Activated naive CD4-positive, alpha-beta T cell (primary cell): ENCODE results near the gene RCAN1.
A peak's percentile ranks its signal among the peaks of the same experiment; 100 is the strongest.

Source experiments
- DNase-seq, 4 experiments: peaks; one replicate each; lab custom pipeline; 2025; lab: John Stamatoyannopoulos, UW

The RCAN1 gene

GRCh38 chr21:34614628-34615486 lies at the start of gene RCAN1:
RCAN1 (minus strand) TSS chr21:34615113; CDS start chr21:34615011, 102 bp downstream.
- peak; percentile 48 to 76 (median 63) for DNase-seq

DNA sequence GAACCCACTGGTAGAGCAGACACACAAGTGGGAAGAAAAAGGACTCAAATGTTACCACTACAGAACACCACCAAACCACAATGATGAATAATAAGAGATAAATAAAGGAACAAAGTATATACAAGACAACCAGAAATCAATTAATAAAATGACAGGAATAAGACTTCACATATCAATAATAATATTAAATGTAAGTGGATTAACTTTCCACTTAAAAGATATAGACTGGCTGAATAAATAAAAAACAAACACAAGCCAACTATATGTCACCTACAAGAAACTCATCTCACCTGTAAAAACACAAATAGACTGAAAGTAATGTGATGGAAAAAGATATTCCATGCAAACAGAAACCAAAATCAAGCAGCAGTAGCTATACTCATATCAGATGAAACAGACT lies 46.9 kb upstream of the RCAN1 start:
- DNase-seq = no peak

DNA sequence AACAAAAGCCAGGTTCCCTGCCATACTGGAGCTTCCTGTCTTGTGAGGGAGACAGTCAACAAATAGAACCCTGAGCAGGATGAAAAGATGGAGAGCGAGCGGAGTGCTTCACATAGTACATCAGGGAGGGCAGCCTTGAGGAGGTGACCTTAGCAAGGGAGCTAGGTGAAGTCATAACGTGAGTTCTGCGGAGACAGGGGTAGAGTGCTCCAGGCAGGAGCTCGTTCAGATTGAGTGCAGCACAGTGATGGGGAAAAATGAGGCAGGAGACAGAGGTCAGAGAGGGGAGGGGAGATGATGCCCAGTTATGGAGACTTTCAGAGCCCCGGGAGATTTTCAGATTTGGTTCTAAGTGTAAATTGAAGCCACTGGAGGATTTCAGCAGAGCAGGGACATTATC lies 38.6 kb upstream of the RCAN1 start:
- DNase-seq = no peak

- no peak for DNase-seq
These were observed 36.7 kb upstream of the RCAN1 start for GRCh38 chr21:34651642-34652041.

DNA sequence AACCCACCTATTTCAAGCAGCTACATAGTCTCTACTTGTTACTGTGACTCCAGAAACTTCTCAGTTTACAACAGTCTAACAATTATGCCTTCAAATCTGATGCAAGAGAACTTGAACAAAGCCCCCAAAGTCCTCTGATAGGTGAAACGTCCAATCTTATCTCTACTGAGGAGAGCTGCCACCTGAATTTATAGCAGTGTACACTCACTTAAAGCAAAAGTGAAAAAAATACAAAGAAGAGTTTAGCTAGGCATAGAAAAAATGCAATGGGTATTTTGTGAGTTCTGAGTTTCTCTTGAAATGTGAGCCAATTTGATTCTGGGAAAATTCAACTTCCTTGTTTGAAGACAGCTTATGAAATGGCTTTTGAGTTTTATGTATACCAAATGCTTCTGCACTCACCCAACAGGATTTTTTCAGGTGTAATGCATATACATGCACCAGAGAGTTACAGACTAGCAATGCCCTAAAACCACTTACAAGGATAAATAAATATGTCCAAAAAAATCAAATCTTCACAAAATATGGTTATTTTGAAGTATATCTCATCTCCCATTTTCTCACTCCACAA lies 36.0 kb upstream of the RCAN1 start:
- DNase-seq = no peak

DNA sequence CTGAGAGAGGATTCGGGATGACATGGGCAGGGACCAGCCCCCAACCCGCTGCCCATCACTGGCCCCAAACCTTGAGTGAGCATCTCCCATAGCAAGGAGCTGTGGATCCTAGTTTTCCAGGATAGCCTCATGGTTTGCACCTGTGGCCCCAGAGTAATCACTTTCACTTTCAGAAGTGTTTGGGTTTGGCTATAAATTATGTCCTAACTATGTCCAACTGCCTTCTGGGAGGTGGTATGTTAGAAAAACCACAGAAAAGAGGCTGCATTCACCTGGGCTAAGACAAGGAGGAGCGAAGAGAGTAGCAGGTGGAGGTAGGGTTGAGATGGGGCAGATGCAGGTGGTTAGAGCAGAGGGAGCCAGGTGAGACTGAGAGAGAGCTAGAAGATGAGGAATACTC lies 34.5 kb upstream of the RCAN1 start:
- no peak for DNase-seq

- no peak for DNase-seq
These were observed 33.9 kb upstream of the RCAN1 start for GRCh38 chr21:34648739-34649297.

DNA sequence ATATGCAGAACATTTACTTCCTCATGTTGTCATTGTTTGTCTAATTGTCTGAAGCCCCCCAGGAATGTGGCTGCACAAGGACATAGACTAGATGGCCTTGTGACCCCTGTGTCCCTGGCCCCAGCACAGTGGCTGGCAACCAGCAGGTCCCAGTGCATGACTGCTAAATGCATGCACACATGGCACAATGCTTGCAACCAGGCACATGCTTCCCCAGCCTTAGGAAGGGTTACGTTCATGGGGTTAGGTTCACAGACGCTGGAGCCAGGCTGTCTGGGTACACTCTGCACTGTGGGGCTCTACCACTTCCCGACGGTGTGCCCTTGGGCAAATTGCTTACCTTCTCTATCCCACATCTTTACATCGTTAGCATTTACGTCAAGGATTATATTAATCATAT lies 32.6 kb upstream of the RCAN1 start:
- no peak for DNase-seq

- no peak for DNase-seq
These were observed 29.9 kb upstream of the RCAN1 start for GRCh38 chr21:34644825-34645224.

DNA sequence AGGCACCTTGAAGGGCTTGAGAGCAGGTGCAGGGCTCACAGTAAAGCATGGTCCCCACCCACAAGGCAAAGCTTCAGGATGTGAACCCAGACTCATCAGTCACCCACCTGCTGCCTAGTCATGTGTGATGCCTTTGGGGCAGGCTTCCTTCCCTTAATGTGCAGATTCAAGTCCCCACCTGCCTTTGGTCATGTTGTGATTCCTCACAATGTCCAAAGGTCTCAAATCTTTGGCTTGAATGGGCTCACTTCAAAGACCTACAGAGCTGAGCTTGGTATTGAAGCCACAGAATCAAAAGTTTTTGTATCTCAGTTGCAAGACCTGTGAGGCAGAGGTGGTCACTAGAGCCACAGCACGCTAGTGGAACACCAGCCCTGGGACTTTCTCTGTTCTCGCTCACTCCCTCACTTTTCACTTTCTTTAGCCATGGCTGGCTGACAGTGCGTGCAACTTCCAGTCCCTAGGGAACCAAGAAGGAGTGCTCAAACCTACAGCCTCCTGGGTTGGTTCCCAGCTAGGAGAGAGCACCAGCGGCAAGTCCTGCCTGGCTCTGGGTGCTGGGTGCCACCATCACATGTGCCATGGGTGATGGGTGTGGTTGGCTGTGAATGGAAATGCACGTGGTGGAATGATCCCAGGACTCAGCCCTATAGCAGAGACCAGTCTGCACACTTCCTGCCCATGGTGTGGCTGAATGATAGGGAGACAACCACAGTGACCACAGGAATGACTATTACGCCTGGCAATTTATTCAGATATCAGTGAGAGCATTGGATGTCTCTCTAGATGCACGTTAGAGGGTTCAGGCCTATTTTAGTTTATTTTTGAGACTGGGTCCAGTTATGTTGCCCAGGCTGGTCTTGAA lies 27.5 kb upstream of the RCAN1 start:
- DNase-seq = no peak

DNA sequence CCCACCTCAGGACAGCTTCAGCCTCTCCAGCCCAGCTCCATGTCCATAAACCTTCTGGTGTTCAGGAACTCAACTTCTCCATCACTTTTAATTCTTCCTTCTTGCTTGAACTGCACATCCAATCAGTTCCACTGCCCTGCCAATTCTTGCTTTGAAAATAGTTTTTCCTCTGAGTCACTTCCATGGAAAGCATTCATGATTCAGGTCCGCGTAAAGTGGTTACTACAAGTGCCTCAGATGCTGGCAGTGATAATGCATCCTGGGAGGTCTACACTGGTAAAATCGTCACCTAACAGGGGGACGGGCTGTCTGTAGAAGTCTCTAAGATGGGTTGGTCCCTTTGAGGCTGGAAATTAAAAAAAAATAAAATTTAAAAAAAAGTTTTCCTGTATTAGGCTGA lies 25.9 kb upstream of the RCAN1 start:
- DNase-seq = no peak

DNA sequence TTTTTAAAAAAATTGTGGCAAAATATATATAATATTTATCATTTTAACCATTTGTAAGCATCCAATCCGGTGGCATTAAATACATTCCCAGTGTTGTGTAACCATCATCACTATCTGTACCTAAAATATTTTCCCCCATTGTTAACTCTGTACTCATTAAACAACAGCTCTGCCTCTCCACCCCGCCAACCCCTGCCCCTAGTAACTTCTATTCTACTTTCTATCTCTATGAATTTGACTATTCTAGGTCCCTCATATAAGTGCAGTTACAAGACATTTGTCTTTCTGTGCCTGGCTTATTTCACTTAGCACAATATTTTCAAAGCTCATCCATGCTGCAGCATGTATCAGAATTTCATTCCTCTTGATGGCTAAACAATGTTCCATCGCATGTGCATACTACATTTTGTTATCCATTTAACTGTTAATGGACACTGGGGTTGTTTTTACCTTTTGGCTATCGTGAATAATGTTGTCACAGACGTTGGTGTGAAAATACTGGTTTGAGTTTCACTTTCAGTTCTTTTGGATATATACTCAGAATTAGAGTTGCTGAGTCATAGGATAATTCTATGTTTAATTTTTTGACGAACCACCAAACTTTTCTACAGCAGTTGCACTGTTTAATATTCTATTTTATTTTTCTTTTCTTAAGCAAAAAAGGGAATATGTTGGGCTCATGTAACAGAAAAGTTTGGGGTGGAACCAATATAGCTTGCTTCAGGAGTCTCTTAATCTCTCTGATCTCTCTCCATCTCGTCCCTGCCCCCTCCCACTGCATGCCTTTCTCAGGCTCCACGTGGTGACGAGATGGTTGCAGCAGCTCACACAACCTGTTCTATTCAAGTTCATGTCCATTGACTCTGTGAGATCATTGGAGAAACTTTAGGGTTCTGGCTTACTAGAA lies 25.2 kb upstream of the RCAN1 start:
- no peak for DNase-seq

DNA sequence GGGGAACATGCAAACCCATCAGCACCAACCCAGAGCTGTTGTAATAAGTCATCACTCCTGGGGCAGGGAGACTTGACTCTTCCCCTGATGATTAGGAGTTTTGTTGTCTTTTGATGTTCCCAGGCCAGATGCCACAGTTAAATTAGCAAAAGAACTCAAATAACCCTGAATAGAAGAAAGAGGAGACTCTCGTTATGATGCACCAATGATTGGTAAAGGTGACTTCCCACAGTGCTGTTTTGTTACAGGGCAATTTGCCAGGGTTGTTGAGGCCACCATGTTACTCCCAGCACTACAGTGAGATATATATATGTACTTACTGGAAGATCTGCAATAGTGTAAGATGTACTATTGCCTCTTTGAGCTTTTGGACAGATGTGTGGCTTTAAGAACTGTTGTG lies 24.3 kb upstream of the RCAN1 start:
- DNase-seq = no peak

- DNase-seq = no peak
These were observed 22.0 kb upstream of the RCAN1 start for GRCh38 chr21:34636961-34637360.

DNA sequence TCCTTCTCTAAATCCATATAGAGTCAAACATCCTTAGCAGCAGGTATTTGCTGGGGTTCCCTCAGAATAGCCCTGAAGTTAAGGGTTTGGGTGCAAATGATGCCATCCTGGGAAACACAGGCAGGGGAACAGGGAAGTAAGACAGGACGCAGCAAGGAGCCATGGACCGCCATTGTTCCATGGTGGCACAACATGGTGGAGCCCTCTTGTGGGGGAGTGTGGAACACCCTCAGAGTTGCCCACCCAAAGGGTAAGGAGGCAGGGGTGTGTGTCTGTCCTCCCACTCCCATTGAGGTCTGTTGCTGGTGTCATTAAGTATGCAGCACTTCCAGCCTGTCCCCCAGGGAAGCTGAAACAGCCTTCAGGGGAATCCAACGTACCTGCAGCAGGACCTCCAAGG lies 20.4 kb upstream of the RCAN1 start:
- DNase-seq = peak in 1 of 4 experiments; percentile 5

- DNase-seq = no peak
These were observed 17.6 kb upstream of the RCAN1 start for GRCh38 chr21:34632498-34632897.

DNA sequence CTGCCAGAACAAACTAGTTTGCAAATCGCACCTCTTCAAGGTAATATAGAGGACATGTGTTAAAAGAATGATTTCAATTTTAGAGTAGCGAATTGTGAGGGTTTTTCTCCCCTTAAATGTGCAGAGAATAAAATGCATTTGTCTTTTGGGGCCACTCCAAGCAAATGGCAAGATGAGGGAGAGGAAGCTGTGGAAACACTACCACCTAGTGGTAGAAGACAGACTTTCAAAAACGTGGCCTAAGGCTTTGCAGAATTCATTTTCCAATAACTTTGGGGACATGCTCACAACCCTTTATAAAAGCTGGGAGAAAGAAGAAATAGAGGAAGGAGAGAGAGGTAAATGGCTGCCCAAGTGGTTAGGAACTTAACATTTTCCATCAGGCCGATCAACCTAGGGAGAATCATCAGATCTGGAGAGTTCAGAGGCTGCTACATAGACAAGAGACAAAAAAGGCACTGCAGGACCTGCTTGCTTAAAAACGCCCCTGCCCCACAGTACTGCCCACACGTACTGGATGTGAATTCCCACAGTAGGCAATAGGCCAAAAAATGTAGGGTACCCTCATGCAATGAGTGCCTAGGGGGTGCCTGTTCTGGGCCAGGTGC lies 15.7 kb upstream of the RCAN1 start:
- DNase-seq = peak in 1 of 4 experiments; percentile 6

DNA sequence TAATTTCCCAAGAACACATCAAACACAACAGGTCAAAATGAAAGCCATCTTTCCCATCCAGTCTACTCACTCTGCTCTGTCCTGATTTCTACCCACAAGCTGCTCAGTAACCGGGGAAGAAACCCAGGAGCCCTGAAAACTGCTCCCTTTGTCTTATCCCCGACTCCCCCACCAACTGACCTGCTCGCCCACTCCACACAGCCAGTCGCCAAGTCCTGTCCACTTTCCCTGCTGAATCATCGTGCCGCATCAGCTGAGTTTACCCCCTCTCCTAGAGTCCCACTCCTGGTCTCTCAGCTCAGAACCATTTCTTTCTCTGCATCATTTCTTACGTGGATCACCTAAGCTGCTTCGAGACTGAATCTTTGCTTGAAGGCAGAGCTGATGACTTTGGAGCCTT lies 11.2 kb upstream of the RCAN1 start:
- DNase-seq = no peak

- no peak for DNase-seq
These were observed 10.2 kb upstream of the RCAN1 start for GRCh38 chr21:34625030-34625593.

DNA sequence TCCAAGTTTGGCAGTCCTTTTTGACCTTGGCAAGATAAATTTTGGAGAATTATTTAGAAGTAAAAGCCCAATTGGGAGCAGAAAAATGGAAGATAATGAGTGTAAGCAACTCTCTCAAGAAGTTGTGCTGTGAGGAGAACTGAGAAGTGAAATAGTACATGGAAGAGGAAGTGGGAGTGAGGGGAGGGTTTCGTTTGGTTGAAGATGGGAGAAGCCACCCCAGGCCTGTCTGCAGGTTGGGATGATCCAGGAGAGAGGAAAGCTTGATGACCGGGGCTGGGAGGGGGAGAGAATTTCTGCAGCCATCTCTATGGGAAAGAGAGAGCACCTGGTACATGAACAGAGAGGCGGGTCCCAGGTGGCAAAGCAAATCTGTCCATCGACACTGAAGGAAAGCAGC lies 8.6 kb upstream of the RCAN1 start:
- no peak for DNase-seq
